ENCODE data around the gene AFAP1L2.

- TF ChIP-seq CTCF (IDR thresholded peaks at IDR 0.05), result no peak
- TF ChIP-seq POLR2A (IDR thresholded peaks at IDR 0.05), result no peak
Measured at GRCh38 chr10:114295393-114295792, 108.9 kb downstream of the AFAP1L2 start.

Measured in vagina (tissue), 2 donors.